Right lobe of liver (tissue), 4 donors: ENCODE results near the gene NT5C3A.
"Not testable (repeated sequence)": the region's sequence is repeated elsewhere in the genome, so short reads cannot be mapped to it uniquely, and the experiment has no call there.

Experiments used
- CTCF ChIP-seq, 4 donors: fragments of 200-600 bp in 3 of 4; fragments of 450-650 bp in 1 of 4; IDR thresholded peaks; one replicate each; pipeline versions ENCODE4 v1.5.1 to v1.8.0; 2016 to 2022; ENCODE audit warnings: antibody characterized with exemption in 4 of 4, mild to moderate bottlenecking in 2 of 4
- POLR2A ChIP-seq: fragments of 450-650 bp; IDR thresholded peaks from one replicate; pipeline ENCODE4 v1.6.1; 2017; ENCODE audit warnings: antibody characterized with exemption, mild to moderate bottlenecking
- donor health status: DM: no; HTN: no; CAD: no.
- donor health status: DM: no; HTN: no; CAD: no.
- donor health status: DM: no; HTN: yes; CAD: no.

DNA sequence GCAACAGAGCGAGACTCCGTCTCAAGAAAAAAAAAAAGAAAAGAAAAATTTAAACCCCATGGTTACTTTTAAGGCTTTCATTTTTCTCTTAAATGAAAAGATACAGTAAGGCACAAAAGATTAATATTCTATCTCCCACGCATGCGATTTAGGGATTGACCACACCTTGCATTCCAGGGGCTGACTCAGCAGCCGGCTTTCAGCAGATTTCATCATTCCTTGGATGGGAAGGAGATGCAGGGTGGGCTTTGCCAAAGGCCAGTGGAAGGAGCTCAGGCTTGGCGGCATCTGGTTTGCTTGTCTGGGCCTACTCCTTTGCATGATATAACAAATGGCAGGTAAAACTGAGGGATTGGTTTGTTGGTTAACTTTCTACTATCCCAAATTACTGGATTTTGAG, 83.3 kb downstream of the NT5C3A start:
- TF ChIP-seq POLR2A; CTCF (IDR thresholded peaks at IDR 0.05): not testable (repeated sequence)
